ENCODE data around the gene DPP9. TPM values are rescaled to one million over a fixed set of nuclear protein-coding genes. Genes with fewer than 3 reads are reported as not detected.

The DPP9 gene
- polyA plus RNA-seq, 3 donors = 12.6 to 23.8 (median 13.9) TPM

- DNase-seq = no peak
- no peaks in the 10 kb centered on the region for H3K4me1 ChIP-seq (ENCODE audit: control insufficient read depth in 1 of 2, insufficient read depth in 2 of 2, low read length in 2 of 2)
- peaks cover 79 to 90% of the 10 kb centered on the region in 2 donors for H3K36me3 ChIP-seq (replicated peaks in 1 of 2; ENCODE audit: control insufficient read depth in 1 of 2, insufficient read depth in 2 of 2, low read length in 2 of 2)
- H2AFZ ChIP-seq (ENCODE audit: insufficient read depth, low read depth, low read length, poor library complexity, severe bottlenecking) = no peak overlapping the region
- H3K79me2 ChIP-seq (ENCODE audit: insufficient read depth, low read length) = no peaks in the 10 kb centered on the region
- peaks cover 0 to 4% (median 0%) of the 10 kb centered on the region in 3 donors for H3K27me3 Mint-ChIP-seq (ENCODE audit: low read depth in 3 of 3)
- H3K4me2 ChIP-seq (replicated peaks; ENCODE audit: extremely low read depth, low read length, poor library complexity, severe bottlenecking) = no peak overlapping the region
- no peak overlapping the region for H3K4me3 Mint-ChIP-seq
- H3K27ac Mint-ChIP-seq = peak overlapping the region in 1 of 7 donors; percentile 15
- H3K27me3 ChIP-seq (ENCODE audit: control insufficient read depth in 2 of 2, insufficient read depth in 2 of 2, low read length in 2 of 2) = no peaks in the 10 kb centered on the region
- H3K27ac ChIP-seq (ENCODE audit: low read depth in 1 of 2, low read length in 2 of 2) = no peak overlapping the region
- no peaks in the 10 kb centered on the region for H3K9me3 Mint-ChIP-seq
- TF ChIP-seq CTCF (IDR thresholded peaks at IDR 0.05) = no peak
- H3K9ac ChIP-seq (ENCODE audit: insufficient read depth, low read length, poor library complexity, severe bottlenecking) = no peak overlapping the region
- intact Hi-C loops (cut with micrococcal nuclease) = no loop called here
- H3K36me3 Mint-ChIP-seq = peaks cover 69 to 93% of the 10 kb centered on the region in 2 donors
- peaks cover 4% of the 10 kb centered on the region for H3K4me1 Mint-ChIP-seq
- no peaks in the 10 kb centered on the region for H3K9me3 ChIP-seq (replicated peaks in 1 of 2; ENCODE audit: control insufficient read depth in 1 of 2, insufficient read depth in 1 of 2, low read length in 2 of 2)
- WGBS (ENCODE audit: insufficient coverage) = 92% methylated on average over 8 of the region's 8 CpGs
- H3K4me3 ChIP-seq (replicated peaks in 1 of 3; ENCODE audit: low read depth in 2 of 3, low read length in 3 of 3) = no peak overlapping the region
- H4K20me1 ChIP-seq (ENCODE audit: insufficient read depth, low read length) = peaks cover 38% of the 10 kb centered on the region
Measured at GRCh38 chr19:4657835-4658234, 65.8 kb downstream of the DPP9 start.

GRCh38 chr19:4657262-4657661 lies 66.4 kb downstream of the DPP9 start:
- Histone ChIP-seq H3K36me3 (replicated peaks in 1 of 2; ENCODE audit: control insufficient read depth in 1 of 2, insufficient read depth in 2 of 2, low read length in 2 of 2) (peaks cover 76 to 90% of the 10 kb centered on the region in 2 donors), H3K79me2 (ENCODE audit: insufficient read depth, low read length) (no peaks in the 10 kb centered on the region), H3K27ac (ENCODE audit: low read depth in 1 of 2, low read length in 2 of 2) (no peak overlapping the region), H2AFZ (ENCODE audit: insufficient read depth, low read depth, low read length, poor library complexity, severe bottlenecking) (no peak overlapping the region), H3K4me1 (ENCODE audit: control insufficient read depth in 1 of 2, insufficient read depth in 2 of 2, low read length in 2 of 2) (no peaks in the 10 kb centered on the region), H3K4me2 (replicated peaks; ENCODE audit: extremely low read depth, low read length, poor library complexity, severe bottlenecking) (no peak overlapping the region), H4K20me1 (ENCODE audit: insufficient read depth, low read length) (peaks cover 32% of the 10 kb centered on the region), H3K9me3 (replicated peaks in 1 of 2; ENCODE audit: control insufficient read depth in 1 of 2, insufficient read depth in 1 of 2, low read length in 2 of 2) (no peaks in the 10 kb centered on the region), H3K4me3 (replicated peaks in 1 of 3; ENCODE audit: low read depth in 2 of 3, low read length in 3 of 3) (no peak overlapping the region), H3K9ac (ENCODE audit: insufficient read depth, low read length, poor library complexity, severe bottlenecking) (no peak overlapping the region), H3K27me3 (ENCODE audit: control insufficient read depth in 2 of 2, insufficient read depth in 2 of 2, low read length in 2 of 2) (no peaks in the 10 kb centered on the region)
- Mint-ChIP-seq H3K27me3 (ENCODE audit: low read depth in 3 of 3) (peaks cover 0 to 2% (median 0%) of the 10 kb centered on the region in 3 donors), H3K27ac (peak overlapping the region in 3 of 7 donors; percentile 11 to 63 (median 30)), H3K4me3 (no peak overlapping the region), H3K9me3 (no peaks in the 10 kb centered on the region), H3K4me1 (peaks cover 4% of the 10 kb centered on the region), H3K36me3 (peaks cover 65 to 92% of the 10 kb centered on the region in 2 donors)
- WGBS (ENCODE audit: insufficient coverage) = 96% methylated on average over 6 of the region's 14 CpGs
- no peak for DNase-seq
- no peak for TF ChIP-seq CTCF (IDR thresholded peaks at IDR 0.05)
- intact Hi-C loops (cut with micrococcal nuclease) = no loop called here

Data from CD14-positive monocyte (primary cell).